GM20000 (cell line): ENCODE measurements around the gene TBC1D5.
A peak's percentile ranks its signal among the peaks of the same experiment; 100 is the strongest.

Experiments used
- DNase-seq: peaks from one replicate; pipeline ENCODE4 v3.0.0; 2012; ENCODE audit warnings: low spot score
- TF ChIP-seq, protein P1 (sequence below): IDR thresholded peaks from 2 replicates; pipeline ENCODE4 v1.5.1; 2012; ENCODE audit warnings: mild to moderate bottlenecking, control low read depth; ENCODE audit errors: extremely low read depth, missing control alignments

Gene TBC1D5

DNA sequence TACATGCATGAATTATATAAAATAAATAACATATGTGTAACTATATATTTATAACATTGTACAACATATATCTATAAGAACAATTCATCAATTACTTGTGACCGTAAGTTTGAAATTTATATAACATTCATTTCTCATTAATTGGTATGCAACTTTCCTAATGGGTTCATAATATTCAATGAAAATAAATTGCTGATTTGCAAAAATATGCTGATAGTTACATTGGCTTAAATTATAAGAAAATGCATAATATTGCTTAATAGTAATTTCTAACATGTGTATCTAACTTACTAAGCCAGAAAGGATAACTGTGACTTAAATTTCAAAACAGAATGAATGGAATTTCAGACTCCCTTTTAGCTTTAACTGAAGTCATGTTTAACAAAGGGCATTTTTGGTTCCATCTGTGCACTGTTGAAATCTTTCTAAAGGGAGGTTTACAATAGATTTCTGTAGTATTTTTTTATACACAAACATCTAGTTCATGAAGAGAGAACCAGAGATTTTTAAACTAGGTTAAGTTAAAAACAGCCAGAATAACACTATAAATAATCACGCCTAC lies 310.9 kb downstream of the TBC1D5 start:
- no peak for DNase-seq
- TF ChIP-seq, protein P1, sequence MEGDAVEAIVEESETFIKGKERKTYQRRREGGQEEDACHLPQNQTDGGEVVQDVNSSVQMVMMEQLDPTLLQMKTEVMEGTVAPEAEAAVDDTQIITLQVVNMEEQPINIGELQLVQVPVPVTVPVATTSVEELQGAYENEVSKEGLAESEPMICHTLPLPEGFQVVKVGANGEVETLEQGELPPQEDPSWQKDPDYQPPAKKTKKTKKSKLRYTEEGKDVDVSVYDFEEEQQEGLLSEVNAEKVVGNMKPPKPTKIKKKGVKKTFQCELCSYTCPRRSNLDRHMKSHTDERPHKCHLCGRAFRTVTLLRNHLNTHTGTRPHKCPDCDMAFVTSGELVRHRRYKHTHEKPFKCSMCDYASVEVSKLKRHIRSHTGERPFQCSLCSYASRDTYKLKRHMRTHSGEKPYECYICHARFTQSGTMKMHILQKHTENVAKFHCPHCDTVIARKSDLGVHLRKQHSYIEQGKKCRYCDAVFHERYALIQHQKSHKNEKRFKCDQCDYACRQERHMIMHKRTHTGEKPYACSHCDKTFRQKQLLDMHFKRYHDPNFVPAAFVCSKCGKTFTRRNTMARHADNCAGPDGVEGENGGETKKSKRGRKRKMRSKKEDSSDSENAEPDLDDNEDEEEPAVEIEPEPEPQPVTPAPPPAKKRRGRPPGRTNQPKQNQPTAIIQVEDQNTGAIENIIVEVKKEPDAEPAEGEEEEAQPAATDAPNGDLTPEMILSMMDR: no peak

GRCh38 chr3:17431004-17431403 lies 311.4 kb downstream of the TBC1D5 start:
- peak; percentile 17 for DNase-seq
- TF ChIP-seq, protein P1: no peak

GRCh38 chr3:17430582-17430981 lies 311.8 kb downstream of the TBC1D5 start:
- TF ChIP-seq, protein P1: no peak
- no peak for DNase-seq

DNA sequence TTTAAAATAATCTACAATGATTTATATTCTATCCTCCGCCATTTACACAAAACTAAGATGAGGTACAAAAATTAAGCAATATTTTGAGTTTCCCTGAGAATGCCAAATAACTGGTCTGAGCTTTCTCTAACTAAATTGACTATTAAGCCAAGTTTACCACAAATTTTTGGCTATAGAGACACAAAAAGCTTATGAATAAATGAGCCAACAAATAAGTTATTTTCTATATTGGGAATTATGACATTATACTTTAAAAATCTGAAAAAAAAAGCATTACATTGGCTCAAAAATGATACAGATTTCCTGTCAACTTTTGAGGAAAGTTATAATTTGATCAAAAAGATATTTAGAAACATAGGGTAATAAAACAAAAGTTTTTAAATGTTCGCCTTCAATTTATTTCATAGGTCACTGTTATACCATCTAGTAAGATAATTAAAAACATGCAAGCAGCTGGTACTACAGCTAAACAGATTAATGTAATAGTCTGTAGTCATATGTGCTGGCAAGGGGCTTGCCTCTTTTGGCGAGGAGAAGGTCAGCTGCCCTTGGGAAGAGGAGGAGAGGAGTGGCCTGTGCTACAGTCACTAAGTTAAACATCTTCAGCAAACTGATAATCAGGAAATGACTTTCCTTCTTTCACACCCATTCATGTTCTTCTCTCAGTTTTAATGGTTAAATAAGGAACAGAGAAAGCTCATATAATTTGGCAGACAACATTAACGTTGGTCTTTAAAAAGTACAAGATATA lies 318.5 kb downstream of the TBC1D5 start:
- TF ChIP-seq, protein P1: no peak
- no peak for DNase-seq

DNA sequence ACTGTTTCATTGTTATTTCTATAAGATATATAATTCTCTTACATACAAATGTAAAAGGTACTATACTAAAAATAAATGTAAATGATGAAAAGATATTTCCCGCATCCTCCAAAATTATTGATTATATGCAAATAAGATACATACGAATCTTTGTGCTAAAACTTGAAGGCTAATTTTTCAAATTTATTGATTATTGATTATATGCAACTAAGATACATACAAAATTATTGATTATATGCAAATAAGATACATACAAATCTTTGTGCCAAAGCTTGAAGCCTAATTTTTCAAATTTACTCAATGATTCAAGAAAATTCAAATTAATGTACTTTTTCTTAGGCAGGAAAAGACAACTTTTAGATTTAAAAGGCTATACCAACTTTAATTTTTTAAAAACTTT lies 319.8 kb downstream of the TBC1D5 start:
- no peak for DNase-seq

GRCh38 chr3:17420668-17421067 lies 321.8 kb downstream of the TBC1D5 start:
- TF ChIP-seq, protein P1: no peak
- DNase-seq: no peak

More for the DNA sequence above, 319.8 kb downstream of the TBC1D5 start:
- TF ChIP-seq, protein P1: no peak

- DNase-seq: peak; percentile 49
- TF ChIP-seq, protein P1: peak; percentile 54
Measured at GRCh38 chr3:17412950-17413530, 329.4 kb downstream of the TBC1D5 start.
